Stimulated activated naive CD8-positive, alpha-beta T cell treated with anti-CD3 and anti-CD28 coated beads, Interleukin-15, amount 100 ng/mL, for 72 hours (primary cell): ENCODE data around the gene PRSS36.
A peak's percentile ranks its signal among the peaks of the same experiment; 100 is the strongest.
"Not testable (repeated sequence)": the region's sequence is repeated elsewhere in the genome, so short reads cannot be mapped to it uniquely, and the experiment has no call there.

ENCODE experiments used
- ATAC-seq: fragments of 150-1000 bp; cut with Tn5 transposase; 2 replicates; pipeline ENCODE4 v1.10.0; 2021; ENCODE audit warnings: mild to moderate bottlenecking, moderate library complexity
- DNase-seq, 2 donors: peaks; one replicate each; pipeline ENCODE4 v3.0.0; 2021 to 2022
- H3K27ac Mint-ChIP-seq, 2 donors: one replicate each; pipeline ENCODE4 v1.8.0; 2022; ENCODE audit warnings: mild to moderate bottlenecking in 2 of 2, mixed read lengths in 2 of 2, moderate library complexity in 2 of 2
- H3K27me3 Mint-ChIP-seq: one replicate; pipeline ENCODE4 v1.8.0; 2022; ENCODE audit warnings: mixed read lengths
- H3K4me1 Mint-ChIP-seq: one replicate; pipeline ENCODE4 v1.8.0; 2022; ENCODE audit warnings: mild to moderate bottlenecking, mixed read lengths
- H3K4me3 Mint-ChIP-seq, 2 donors: one replicate each; pipeline ENCODE4 v1.8.0; 2022; ENCODE audit warnings: mild to moderate bottlenecking in 2 of 2, mixed read lengths in 2 of 2, moderate library complexity in 1 of 2
- H3K9me3 Mint-ChIP-seq, 2 donors: one replicate each; pipeline ENCODE4 v1.8.0; 2022; ENCODE audit warnings: mixed read lengths in 2 of 2

PRSS36 gene

DNA sequence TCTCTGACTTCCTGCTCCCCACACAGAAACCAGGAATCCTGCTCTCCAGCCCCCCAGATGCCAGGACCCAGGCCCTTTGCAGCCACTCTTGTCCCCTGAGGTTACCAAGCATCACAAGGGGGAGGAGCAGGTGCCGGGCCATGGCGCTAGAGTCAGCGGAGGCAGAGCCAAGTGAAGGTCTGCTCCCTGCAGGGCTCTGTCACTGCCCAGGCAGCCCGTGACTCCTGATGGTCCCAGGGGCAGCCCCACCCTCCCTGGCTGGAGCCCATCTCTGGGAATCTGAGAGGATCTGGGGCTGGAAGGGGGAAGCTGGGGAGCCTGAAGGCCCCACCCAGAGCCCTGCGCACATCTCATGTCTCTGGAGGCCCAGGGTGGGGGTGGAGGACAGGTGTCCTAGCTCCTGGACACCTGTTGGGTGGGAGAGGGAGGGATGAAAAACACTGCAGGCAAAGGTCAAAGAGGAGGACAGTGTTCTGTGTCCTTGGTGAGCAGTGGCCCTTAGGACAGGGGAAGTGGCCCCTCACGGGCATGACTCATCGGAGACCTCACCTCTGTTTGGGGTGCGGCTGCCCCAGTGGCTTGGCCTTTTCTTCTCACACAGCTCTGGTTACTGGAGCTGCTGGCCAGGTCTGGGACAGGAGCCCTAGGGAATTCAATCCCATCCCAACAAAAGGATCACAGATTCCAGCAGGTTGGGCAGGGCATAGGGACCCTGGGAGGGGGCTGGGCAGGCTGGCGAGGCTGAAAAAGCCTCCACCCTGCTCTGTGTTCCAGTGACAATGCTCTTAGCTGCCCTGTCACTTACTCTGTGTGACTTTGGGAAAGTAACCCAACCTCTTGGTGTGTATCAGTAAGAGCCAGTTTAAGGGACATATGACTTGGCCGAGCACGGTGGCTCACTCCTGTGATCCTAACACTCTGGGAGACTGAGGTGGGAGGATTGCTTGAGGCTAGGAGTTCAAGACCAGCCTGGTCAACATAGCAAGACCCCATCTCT is at the start of gene PRSS36:
Gene PRSS36, minus strand, starts transcription at position 173 of the 997 bp plus-strand sequence. Its CDS starts 31 bp downstream, at position 142.
- no peaks in the 10 kb centered on the region for H3K4me1 Mint-ChIP-seq
- ATAC-seq: no peak
- H3K9me3 Mint-ChIP-seq: no peaks in the 10 kb centered on the region
- H3K4me3 Mint-ChIP-seq: no peak within 1 kb of the TSS
- DNase-seq: no peak
- H3K27ac Mint-ChIP-seq: peak within 1 kb of the TSS in 1 of 2 donors; percentile 62
- peaks cover 8% of the 10 kb centered on the region for H3K27me3 Mint-ChIP-seq

DNA sequence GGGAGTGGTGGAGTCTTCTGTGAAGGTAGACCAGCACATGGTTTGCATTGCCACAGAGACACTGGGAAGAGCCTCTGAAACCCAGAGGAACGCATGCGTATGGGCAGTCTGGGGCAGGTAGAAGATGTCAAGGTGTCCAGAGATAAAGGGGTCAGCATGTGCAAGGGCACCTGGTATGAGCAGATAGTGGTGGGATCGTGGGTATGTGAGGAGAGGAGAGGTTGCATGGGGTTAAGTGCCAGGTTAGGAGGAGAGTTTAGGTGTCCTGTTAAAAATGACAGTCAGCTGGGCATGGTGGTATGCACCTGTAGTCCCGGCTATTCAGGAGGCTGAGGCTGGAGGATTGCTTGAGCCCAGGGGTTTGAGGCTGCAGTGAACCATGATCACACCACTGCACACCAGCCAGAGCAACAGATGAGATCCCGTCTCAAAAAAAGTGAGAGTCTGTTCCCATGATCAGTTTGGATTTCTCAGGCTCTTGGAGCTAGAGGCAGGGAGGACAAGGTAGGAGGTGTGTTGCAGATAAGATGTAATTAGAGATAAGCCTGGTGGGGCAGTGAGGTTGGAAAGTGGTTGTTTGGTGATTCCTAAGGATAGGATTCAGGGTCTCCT is 49.7 kb upstream of the PRSS36 start:
- no peaks in the 10 kb centered on the region for H3K9me3 Mint-ChIP-seq
- no peaks in the 10 kb centered on the region for H3K27me3 Mint-ChIP-seq
- H3K4me3 Mint-ChIP-seq: no peak overlapping the region
- peak overlapping the region; percentile 6 to 15 for H3K27ac Mint-ChIP-seq
- no peak for DNase-seq
- peaks cover 67% of the 10 kb centered on the region for H3K4me1 Mint-ChIP-seq
- no peak for ATAC-seq

DNA sequence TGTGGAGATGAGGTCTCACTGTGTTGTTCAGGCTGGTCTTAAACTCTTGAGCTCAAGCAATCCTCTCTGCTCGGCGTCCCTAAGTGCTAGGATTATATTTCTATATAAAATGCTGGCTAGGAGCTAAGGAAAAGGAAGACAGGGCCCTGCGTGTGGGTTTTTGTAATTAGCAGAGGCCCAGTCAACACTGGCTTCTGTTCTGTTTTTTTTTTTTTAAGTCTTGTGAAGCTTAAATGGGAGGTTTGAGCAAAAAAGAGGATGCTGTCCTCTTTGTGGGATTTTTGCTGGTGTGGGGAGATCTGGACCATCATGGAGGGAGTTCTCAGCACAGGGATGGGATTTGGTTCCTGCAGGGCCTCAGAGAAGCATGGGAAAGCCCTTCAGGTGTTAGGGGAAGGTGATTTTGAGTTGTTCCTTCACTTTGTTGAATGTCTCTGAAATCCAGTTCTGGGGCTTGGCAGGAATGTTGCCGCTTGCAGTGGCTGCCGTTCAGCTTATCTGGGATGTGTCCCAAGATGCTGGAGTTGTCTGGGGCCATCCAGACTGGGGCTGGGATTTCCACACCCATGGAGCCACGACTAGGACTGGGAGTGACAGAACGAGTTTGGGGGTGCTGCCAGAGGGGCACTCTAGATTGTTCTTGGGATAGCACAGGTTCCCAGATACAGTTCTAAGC is 48.5 kb upstream of the PRSS36 start:
- ATAC-seq: no peak
- H3K4me3 Mint-ChIP-seq: no peak overlapping the region
- H3K9me3 Mint-ChIP-seq: no peaks in the 10 kb centered on the region
- peak overlapping the region in 1 of 2 donors; percentile 91 for H3K27ac Mint-ChIP-seq
- no peak for DNase-seq
- peaks cover 74% of the 10 kb centered on the region for H3K4me1 Mint-ChIP-seq
- H3K27me3 Mint-ChIP-seq: no peaks in the 10 kb centered on the region

DNA sequence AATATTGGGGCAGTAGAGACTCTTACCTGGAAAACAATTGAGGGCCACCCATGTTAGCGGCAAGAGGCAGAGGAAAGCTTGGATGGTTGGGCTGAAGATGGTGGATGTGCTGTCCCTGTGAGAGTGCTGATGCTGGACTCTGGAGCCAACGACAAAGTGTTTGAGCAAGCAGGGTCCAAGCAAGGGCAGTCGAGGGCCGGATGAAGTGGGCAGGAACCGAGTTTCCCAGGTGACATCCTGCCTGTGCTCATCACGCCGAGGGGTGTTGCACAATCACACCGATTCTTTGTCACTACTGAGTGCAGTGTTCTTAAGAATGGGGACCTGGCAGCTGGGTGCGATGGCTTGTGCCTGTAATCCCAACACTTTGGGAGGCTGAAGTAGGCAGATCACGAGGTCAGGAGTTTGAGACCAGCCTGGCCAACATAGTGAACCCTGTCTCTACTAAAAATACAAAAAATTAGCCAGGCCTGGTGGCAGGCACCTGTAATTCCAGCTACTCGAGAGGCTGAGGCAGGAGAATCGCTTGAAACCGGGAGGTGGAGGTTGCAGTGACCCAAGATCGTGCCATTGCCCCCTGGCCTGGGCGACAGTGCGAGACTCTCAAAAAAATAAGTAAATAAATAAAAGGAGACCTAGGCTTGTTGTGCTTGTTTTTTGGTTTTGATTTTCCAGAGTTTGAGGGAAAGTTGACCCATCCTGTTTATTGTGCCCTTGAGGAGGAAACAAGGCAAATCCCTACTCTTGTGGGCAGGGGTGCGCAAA is 46.6 kb upstream of the PRSS36 start:
- no peak overlapping the region for H3K4me3 Mint-ChIP-seq
- no peaks in the 10 kb centered on the region for H3K27me3 Mint-ChIP-seq
- no peak for ATAC-seq
- H3K27ac Mint-ChIP-seq: peak overlapping the region in 1 of 2 donors; percentile 94
- no peak for DNase-seq
- no peaks in the 10 kb centered on the region for H3K9me3 Mint-ChIP-seq
- peaks cover 73% of the 10 kb centered on the region for H3K4me1 Mint-ChIP-seq

DNA sequence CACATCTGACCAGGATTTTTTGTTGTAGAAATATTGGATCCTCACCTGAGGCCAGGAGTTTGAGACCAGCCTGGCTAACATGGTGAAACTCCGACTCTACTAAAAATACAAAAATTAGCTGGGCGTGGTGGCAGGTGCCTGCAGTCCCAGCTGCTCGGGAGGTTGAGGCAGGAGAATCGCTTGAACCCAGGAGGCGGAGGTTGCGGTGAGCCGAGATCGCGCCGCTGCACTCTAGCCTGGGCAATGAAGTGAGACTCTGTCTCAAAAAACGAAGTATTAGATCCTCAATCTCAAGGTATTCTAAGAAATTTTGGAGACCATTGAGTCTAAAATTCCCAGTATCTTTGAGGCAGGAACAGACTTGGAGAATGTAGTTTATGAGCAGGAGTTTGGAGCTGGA is 46.0 kb upstream of the PRSS36 start:
- not testable (repeated sequence) for H3K27me3 Mint-ChIP-seq, DNase-seq, ATAC-seq, H3K9me3 Mint-ChIP-seq, H3K4me3 Mint-ChIP-seq
- Mint-ChIP-seq H3K4me1 (peaks cover 73% of the 10 kb centered on the region), H3K27ac (peak overlapping the region in 1 of 2 donors; percentile 94)

DNA sequence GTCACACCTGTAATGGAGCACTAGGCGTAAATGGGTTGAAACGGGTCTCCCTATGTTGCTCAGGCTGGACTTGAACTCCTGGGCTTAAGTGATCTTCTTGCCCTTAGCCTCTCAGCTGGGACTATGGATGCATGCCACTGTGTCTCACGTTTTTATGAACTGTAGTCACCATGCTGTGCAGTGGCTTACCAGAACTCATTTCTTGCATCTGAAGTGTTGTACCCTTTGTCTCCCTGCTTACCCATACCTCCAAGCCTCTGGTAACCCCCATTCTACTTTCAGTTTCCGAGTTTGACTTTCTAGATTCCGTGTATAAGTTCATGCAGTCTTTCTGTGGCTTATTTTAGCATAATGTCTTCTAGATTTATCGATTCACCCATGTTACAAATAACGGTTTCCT is 45.0 kb upstream of the PRSS36 start:
- H3K27ac Mint-ChIP-seq: no peak overlapping the region
- DNase-seq: no peak
- H3K4me3 Mint-ChIP-seq: no peak overlapping the region
- H3K9me3 Mint-ChIP-seq: no peaks in the 10 kb centered on the region
- peaks cover 75% of the 10 kb centered on the region for H3K4me1 Mint-ChIP-seq
- H3K27me3 Mint-ChIP-seq: no peaks in the 10 kb centered on the region
- ATAC-seq: no peak

DNA sequence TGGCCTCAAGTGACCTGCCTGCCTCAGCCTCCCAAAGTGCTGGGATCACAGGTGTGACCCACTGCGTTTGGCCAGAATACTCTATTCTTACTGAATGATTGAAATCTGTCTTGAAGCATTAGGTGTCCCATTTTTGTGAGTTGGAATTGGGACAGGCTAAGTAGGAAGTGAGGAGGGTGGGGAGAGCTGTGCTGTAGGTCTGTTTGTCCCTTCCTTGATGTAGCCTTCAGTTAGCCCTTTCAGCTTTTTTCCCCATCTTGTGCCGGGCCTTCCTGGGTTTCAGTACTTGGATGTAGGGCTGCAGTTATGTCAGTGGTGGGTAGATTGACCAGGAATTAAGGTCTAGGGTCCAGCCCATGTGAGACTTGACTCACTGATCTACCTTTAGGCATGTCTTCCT is 44.0 kb upstream of the PRSS36 start:
- Mint-ChIP-seq H3K9me3 (no peaks in the 10 kb centered on the region), H3K4me3 (no peak overlapping the region), H3K27ac (peak overlapping the region in 1 of 2 donors; percentile 64), H3K27me3 (no peaks in the 10 kb centered on the region), H3K4me1 (peaks cover 75% of the 10 kb centered on the region)
- no peak for DNase-seq
- ATAC-seq: no peak

DNA sequence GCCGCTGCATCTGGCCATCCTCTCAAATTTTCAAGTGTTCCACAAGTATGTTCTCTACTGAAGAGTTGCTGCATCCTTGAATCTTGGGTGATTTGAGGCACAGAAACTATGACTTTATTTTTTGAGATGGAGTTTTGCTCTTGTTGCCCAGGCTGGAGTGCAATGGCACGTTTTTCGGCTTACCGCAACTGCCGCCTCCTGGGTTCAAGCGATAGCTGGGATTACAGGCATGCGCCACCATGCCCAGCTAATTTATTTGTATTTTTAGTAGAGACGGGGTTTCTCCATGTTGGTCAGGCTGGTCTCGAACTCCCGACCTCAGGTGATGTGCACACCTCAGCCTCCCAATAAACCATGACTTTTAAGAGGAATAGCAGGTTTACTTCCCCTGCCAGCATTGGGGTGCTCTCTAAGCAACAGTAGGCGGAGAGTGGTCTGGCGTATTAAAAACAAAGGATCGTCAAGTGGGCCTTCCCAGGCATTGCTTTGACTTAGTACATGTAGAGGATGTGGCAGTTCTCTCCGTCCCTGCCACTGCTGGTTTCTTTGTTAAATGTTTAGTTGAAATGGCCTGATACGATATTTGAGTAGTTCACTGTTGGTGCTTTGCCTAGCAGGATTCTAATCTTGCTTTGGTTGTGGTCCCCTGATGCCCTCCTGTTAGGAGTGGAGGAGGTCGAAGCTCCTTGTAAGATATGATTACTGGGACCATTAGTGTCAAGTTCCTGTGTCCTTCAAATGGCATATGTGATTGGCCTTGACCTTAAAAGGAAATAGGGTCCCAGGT is 43.2 kb upstream of the PRSS36 start:
- no peak overlapping the region for H3K4me3 Mint-ChIP-seq
- peaks cover 76% of the 10 kb centered on the region for H3K4me1 Mint-ChIP-seq
- H3K9me3 Mint-ChIP-seq: no peaks in the 10 kb centered on the region
- H3K27ac Mint-ChIP-seq: peak overlapping the region; percentile 33 to 64
- H3K27me3 Mint-ChIP-seq: no peaks in the 10 kb centered on the region
- DNase-seq (no peak), ATAC-seq (no peak)

DNA sequence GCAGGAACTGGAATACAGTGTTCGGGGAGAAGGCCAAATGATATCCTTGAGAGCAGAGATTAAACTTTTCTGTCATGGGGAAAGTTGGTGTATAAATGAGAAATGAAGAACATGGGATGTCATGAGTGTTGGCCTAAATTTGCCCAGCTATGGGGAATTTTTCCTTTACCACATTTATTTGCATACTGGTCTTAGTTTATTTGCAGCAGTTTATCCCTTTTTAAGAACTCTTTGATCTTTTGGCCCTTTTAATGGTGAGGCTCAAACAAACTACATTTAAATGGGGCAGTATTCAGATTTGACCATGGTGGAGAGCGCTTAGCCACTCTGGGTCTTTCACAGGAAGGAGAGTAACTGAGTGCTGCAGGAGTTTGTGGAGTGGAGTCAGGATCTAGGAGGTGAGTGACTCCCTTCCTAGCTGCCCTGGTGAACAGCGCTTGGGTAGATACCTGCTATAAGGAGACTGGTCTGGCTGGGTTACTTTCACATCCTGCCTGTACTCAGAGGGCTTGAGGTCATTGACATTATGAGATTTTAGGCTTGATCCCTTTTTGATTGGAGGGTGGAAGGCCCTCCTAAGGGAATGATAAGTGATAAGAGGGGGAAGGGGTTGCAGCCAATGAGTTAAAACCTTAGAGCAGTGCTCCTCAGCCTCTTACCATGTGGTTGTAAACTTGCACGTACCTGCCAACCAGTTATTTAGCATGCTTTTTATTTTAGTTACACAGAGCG is 42.0 kb upstream of the PRSS36 start:
- Mint-ChIP-seq H3K27me3 (no peaks in the 10 kb centered on the region), H3K9me3 (no peaks in the 10 kb centered on the region), H3K4me1 (peaks cover 84% of the 10 kb centered on the region), H3K27ac (peak overlapping the region; percentile 21 to 91), H3K4me3 (no peak overlapping the region)
- ATAC-seq (no peak), DNase-seq (no peak)

DNA sequence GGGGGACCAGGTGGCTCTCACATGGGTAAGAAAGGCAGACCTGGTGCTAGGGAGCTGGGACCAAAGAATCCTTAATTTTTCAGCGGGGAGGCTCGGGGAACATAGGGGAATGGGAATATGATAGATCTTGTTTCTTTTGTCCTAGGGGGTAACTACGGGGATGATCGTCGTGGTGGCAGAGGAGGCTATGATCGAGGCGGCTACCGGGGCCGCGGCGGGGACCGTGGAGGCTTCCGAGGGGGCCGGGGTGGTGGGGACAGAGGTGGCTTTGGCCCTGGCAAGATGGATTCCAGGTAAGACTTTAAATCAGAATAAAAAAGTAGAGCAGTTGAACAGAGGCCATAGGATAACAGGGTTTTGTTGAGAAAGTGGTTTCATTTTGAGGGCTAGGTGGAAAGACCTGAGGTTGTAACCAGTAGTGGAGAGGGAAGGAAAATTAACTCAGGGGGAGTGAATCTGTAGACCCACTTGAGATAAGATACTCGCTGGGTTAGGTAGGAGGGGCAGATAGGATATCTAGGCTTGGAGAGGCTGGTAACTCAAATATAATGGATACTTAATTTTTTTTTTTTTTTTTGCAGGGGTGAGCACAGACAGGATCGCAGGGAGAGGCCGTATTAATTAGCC is 41.1 kb upstream of the PRSS36 start:
- no peaks in the 10 kb centered on the region for H3K27me3 Mint-ChIP-seq
- peak overlapping the region in 1 of 2 donors; percentile 45 for H3K4me3 Mint-ChIP-seq
- no peaks in the 10 kb centered on the region for H3K9me3 Mint-ChIP-seq
- H3K27ac Mint-ChIP-seq: peak overlapping the region; percentile 34 to 91
- H3K4me1 Mint-ChIP-seq: peaks cover 88% of the 10 kb centered on the region
- ATAC-seq: no peak
- no peak for DNase-seq

DNA sequence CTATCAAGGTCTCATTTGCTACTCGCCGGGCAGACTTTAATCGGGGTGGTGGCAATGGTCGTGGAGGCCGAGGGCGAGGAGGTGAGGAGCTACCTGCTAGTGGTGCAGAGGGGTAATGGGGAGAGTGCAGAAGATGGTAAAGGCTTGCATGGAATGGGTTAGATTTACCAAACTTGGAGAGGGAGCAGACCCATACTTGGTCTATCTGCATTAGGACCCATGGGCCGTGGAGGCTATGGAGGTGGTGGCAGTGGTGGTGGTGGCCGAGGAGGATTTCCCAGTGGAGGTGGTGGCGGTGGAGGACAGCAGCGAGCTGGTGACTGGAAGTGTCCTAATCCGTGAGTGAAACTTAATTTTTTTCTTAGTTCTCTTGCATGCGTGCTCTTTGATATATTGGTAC is 40.2 kb upstream of the PRSS36 start:
- Mint-ChIP-seq H3K27me3 (no peaks in the 10 kb centered on the region), H3K4me3 (peak overlapping the region in 1 of 2 donors; percentile 51)
- no peak for ATAC-seq

DNA sequence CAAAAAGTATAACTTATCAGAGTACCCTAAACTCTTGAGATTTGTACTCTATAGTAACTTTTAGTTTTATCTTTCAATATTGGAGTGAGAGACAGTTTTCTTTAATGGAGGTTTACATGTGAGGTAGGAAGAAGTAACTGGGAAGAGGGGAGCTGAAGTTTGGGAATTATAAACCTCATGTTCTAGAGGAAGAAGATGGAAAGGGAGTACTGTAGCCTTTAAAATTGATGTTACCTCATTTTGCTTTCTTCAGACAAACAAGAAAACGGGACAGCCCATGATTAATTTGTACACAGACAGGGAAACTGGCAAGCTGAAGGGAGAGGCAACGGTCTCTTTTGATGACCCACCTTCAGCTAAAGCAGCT is 39.5 kb upstream of the PRSS36 start:
- H3K27me3 Mint-ChIP-seq: no peaks in the 10 kb centered on the region
- H3K4me3 Mint-ChIP-seq: peak overlapping the region in 1 of 2 donors; percentile 1
- peaks cover 96% of the 10 kb centered on the region for H3K4me1 Mint-ChIP-seq
- no peaks in the 10 kb centered on the region for H3K9me3 Mint-ChIP-seq
- peak overlapping the region; percentile 72 to 85 for H3K27ac Mint-ChIP-seq
- no peak for ATAC-seq
- no peak for DNase-seq

More for the DNA sequence above, 40.2 kb upstream of the PRSS36 start:
- H3K27ac Mint-ChIP-seq: peak overlapping the region in 1 of 2 donors; percentile 94
- H3K9me3 Mint-ChIP-seq: no peaks in the 10 kb centered on the region
- DNase-seq: no peak
- H3K4me1 Mint-ChIP-seq: peaks cover 93% of the 10 kb centered on the region

DNA sequence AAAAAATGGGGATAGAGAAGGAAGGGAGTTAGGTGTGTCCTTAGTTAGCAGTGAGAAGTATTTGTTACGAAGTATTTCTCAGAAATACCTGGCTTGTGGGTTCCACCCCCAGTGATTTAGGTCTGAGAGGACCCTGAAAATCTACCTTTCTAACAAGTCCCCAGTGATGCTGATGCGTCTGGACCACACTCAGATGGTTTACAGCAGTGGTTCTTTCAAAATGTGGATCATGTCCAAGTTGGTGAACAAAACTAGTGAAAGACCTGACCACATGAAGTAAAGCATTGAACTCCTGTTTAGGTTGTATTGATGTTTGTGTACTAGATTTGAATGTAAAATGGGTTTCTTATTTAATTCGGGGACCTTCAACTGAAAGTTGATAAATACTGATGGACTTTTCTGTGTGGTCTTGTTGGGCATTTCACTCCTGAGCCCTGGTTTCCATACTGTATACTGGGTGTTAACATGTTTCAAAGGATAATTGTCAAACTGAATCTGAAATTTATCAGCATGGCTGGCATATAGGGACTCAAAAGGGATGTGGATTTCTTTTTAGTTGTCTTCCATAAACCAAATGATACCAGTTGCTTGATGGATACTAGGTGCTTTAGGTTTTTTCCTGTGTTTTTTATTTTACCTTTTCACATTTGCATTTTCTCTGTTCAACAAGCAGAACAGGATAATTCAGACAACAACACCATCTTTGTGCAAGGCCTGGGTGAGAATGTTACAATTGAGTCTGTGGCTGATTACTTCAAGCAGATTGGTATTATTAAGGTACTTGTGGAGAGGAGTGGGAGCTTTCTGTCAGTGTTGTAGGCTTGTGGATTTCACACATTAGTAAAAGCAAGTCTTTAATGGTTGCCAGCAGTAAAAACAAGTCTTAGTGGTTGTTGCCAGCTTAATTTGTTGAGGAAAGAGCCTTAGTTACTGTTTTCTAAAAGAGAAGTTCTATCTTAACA is 38.9 kb upstream of the PRSS36 start:
- H3K4me1 Mint-ChIP-seq: peaks cover 96% of the 10 kb centered on the region
- DNase-seq (no peak), ATAC-seq (no peak)
- H3K27me3 Mint-ChIP-seq: no peaks in the 10 kb centered on the region
- H3K4me3 Mint-ChIP-seq: no peak overlapping the region
- H3K9me3 Mint-ChIP-seq: no peaks in the 10 kb centered on the region
- H3K27ac Mint-ChIP-seq: peak overlapping the region; percentile 72 to 85
